Measurements from ENCODE around the gene FCHSD2.
"Not testable (repeated sequence)": the region's sequence is repeated elsewhere in the genome, so short reads cannot be mapped to it uniquely, and the experiment has no call there.

FCHSD2 gene

GRCh38 chr11:72925656-72926055 lies 216.5 kb downstream of the FCHSD2 start:
- no peak for DNase-seq (ENCODE audit: low spot score)

GRCh38 chr11:72924568-72925190 lies 217.4 kb downstream of the FCHSD2 start:
- DNase-seq (ENCODE audit: low spot score) = no peak

- no peak for DNase-seq (ENCODE audit: low spot score)
Measured at GRCh38 chr11:72921028-72921716, 220.9 kb downstream of the FCHSD2 start.

- DNase-seq (ENCODE audit: low spot score) = no peak
Measured at GRCh38 chr11:72920001-72920400, 222.1 kb downstream of the FCHSD2 start.

- DNase-seq (ENCODE audit: low spot score) = no peak
Measured at GRCh38 chr11:72918851-72919250, 223.3 kb downstream of the FCHSD2 start.

- no peak for DNase-seq (ENCODE audit: low spot score)
Measured at GRCh38 chr11:72912253-72912652, 229.9 kb downstream of the FCHSD2 start.

- DNase-seq (ENCODE audit: low spot score) = not testable (repeated sequence)
Measured at GRCh38 chr11:72909558-72910388, 232.3 kb downstream of the FCHSD2 start.

GRCh38 chr11:72908032-72908676 lies 234.0 kb downstream of the FCHSD2 start:
- no peak for DNase-seq (ENCODE audit: low spot score)

- DNase-seq (ENCODE audit: low spot score) = no peak
Measured at GRCh38 chr11:72904016-72904415, 238.1 kb downstream of the FCHSD2 start.

- no peak for DNase-seq (ENCODE audit: low spot score)
Measured at GRCh38 chr11:72901374-72901773, 240.7 kb downstream of the FCHSD2 start.

- DNase-seq (ENCODE audit: low spot score) = no peak
Measured at GRCh38 chr11:72900013-72900412, 242.1 kb downstream of the FCHSD2 start.

- no peak for DNase-seq (ENCODE audit: low spot score)
Measured at GRCh38 chr11:72899238-72899637, 242.9 kb downstream of the FCHSD2 start.

GRCh38 chr11:72897506-72897905 lies 244.6 kb downstream of the FCHSD2 start:
- no peak for DNase-seq (ENCODE audit: low spot score)

- no peak for DNase-seq (ENCODE audit: low spot score)
Measured at GRCh38 chr11:72896431-72896830, 245.7 kb downstream of the FCHSD2 start.

GRCh38 chr11:72890881-72891280 lies 251.2 kb downstream of the FCHSD2 start:
- DNase-seq (ENCODE audit: low spot score) = no peak

GRCh38 chr11:72886619-72887018 lies 255.5 kb downstream of the FCHSD2 start:
- no peak for DNase-seq (ENCODE audit: low spot score)

- DNase-seq (ENCODE audit: low spot score) = no peak
Measured at GRCh38 chr11:72885749-72886609, 256.1 kb downstream of the FCHSD2 start.

GRCh38 chr11:72876147-72876546 lies 266.0 kb downstream of the FCHSD2 start:
- no peak for DNase-seq (ENCODE audit: low spot score)

- DNase-seq (ENCODE audit: low spot score) = no peak
Measured at GRCh38 chr11:72875736-72876135, 266.4 kb downstream of the FCHSD2 start.

GRCh38 chr11:72872012-72872411 lies 270.1 kb downstream of the FCHSD2 start:
- no peak for DNase-seq (ENCODE audit: low spot score)

GRCh38 chr11:72871119-72871518 lies 271.0 kb downstream of the FCHSD2 start:
- no peak for DNase-seq (ENCODE audit: low spot score)

- no peak for DNase-seq (ENCODE audit: low spot score)
Measured at GRCh38 chr11:72869831-72870230, 272.3 kb downstream of the FCHSD2 start.
